WTC11 (cell line): Measurements from ENCODE around the gene ANKRD17. TPM values are rescaled to one million over a fixed set of nuclear protein-coding genes. Genes with fewer than 3 reads are reported as not detected.

Experiments
- ATAC-seq: fragments of 200-7000 bp; cut with Tn5 transposase; 2 replicates; pipeline ENCODE4 v1.10.0; 2021; ENCODE audit warnings: mild to moderate bottlenecking, moderate library complexity
- Bru-seq: library from RNA; stranded (reverse); fragments of 400-500 nt; gene quantifications from one replicate; lab custom pipeline; 2021; lab: Mats Ljungman, UMichigan
- CTCF ChIA-PET: fragments of 300-600 bp; sonication (Branson Sonifier 250); formaldehyde crosslinking; loops from one replicate; lab custom pipeline; 2021; ENCODE audit warnings: antibody characterized with exemption; lab: Charles Lee
- POLR2A ChIA-PET: fragments of 350-600 bp; sonication (Branson Sonifier 250); formaldehyde crosslinking; loops from one replicate; lab custom pipeline; 2021; ENCODE audit warnings: antibody characterized with exemption; lab: Charles Lee
- DNase-seq: peaks from one replicate; pipeline ENCODE4 v3.0.0; 2021; ENCODE audit warnings: low spot score
- H3K27ac Mint-ChIP-seq: 2 replicates; pipeline ENCODE4 v1.8.0; 2021; ENCODE audit warnings: mixed read lengths
- H3K27me3 Mint-ChIP-seq: 2 replicates; pipeline ENCODE4 v1.8.0; 2021; ENCODE audit warnings: low read depth, mild to moderate bottlenecking, moderate library complexity, mixed read lengths
- H3K36me3 Mint-ChIP-seq: 2 replicates; pipeline ENCODE4 v1.8.0; 2021; ENCODE audit warnings: mixed read lengths
- H3K4me1 Mint-ChIP-seq: 2 replicates; pipeline ENCODE4 v1.8.0; 2022; ENCODE audit warnings: mixed read lengths
- H3K4me3 Mint-ChIP-seq: 2 replicates; pipeline ENCODE4 v1.8.0; 2021; ENCODE audit warnings: mild to moderate bottlenecking, moderate library complexity, mixed read lengths
- H3K9me3 Mint-ChIP-seq: 2 replicates; pipeline ENCODE4 v1.8.0; 2021; ENCODE audit warnings: mixed read lengths
- CREB1 ChIP-seq: sonication (generic); formaldehyde crosslinking; IDR thresholded peaks from 2 replicates; pipeline ENCODE4 v1.8.0; 2023; ENCODE audit warnings: mild to moderate bottlenecking, missing genetic modification reagents
- CREM ChIP-seq: sonication (generic); formaldehyde crosslinking; IDR thresholded peaks from 2 replicates; pipeline ENCODE4 v1.8.1; 2022; ENCODE audit warnings: mild to moderate bottlenecking, missing genetic modification reagents, moderate library complexity
- CTCF ChIP-seq: fragments of 200-600 bp; IDR thresholded peaks from 2 replicates; pipeline ENCODE4 v1.8.0; 2022; ENCODE audit warnings: antibody characterized with exemption
- E2F4 ChIP-seq: sonication (generic); formaldehyde crosslinking; IDR thresholded peaks from 2 replicates; pipeline ENCODE4 v1.8.1; 2022; ENCODE audit warnings: low read depth, mild to moderate bottlenecking, moderate library complexity, missing genetic modification reagents, borderline replicate concordance
- ETV6 ChIP-seq: sonication (generic); formaldehyde crosslinking; IDR thresholded peaks from 2 replicates; pipeline ENCODE4 v1.8.1; 2022; ENCODE audit warnings: mild to moderate bottlenecking, missing genetic modification reagents
- FOXK1 ChIP-seq: sonication (generic); formaldehyde crosslinking; IDR thresholded peaks from 2 replicates; pipeline ENCODE4 v1.8.0; 2022; ENCODE audit warnings: mild to moderate bottlenecking, moderate library complexity, missing genetic modification reagents
- FOXP1 ChIP-seq: sonication (generic); formaldehyde crosslinking; IDR thresholded peaks from 2 replicates; pipeline ENCODE4 v1.8.0; 2022; ENCODE audit warnings: missing genetic modification reagents, mild to moderate bottlenecking, moderate library complexity, borderline replicate concordance
- GABPB1 ChIP-seq: sonication (generic); formaldehyde crosslinking; IDR thresholded peaks from 2 replicates; pipeline ENCODE4 v1.8.1; 2023; ENCODE audit warnings: mild to moderate bottlenecking, missing genetic modification reagents
- HMGA2 ChIP-seq: fragments of 250-450 bp; sonication (Bioruptor Pico); IDR thresholded peaks from 2 replicates; pipeline ENCODE4 v1.4.0; 2021; ENCODE audit warnings: mild to moderate bottlenecking, moderate library complexity
- MYBL2 ChIP-seq: sonication (generic); formaldehyde crosslinking; IDR thresholded peaks from 2 replicates; pipeline ENCODE4 v1.8.1; 2023; ENCODE audit warnings: mild to moderate bottlenecking, moderate library complexity, missing genetic modification reagents
- PREB ChIP-seq: sonication (generic); formaldehyde crosslinking; IDR thresholded peaks from 2 replicates; pipeline ENCODE4 v1.8.1; 2022; ENCODE audit warnings: mild to moderate bottlenecking, missing genetic modification reagents, moderate library complexity, borderline replicate concordance
- RELA ChIP-seq: sonication (generic); formaldehyde crosslinking; IDR thresholded peaks from 2 replicates; pipeline ENCODE4 v1.8.1; 2022; ENCODE audit warnings: missing genetic modification reagents, mild to moderate bottlenecking, borderline replicate concordance
- RORB ChIP-seq: fragments of 250-450 bp; sonication (Bioruptor Pico); IDR thresholded peaks from 2 replicates; pipeline ENCODE4 v1.9.0; 2021; ENCODE audit warnings: mild to moderate bottlenecking
- SP1 ChIP-seq: sonication (generic); formaldehyde crosslinking; conservative IDR thresholded peaks from 2 replicates; pipeline ENCODE4 v1.8.1; 2022; ENCODE audit warnings: missing genetic modification reagents
- TEAD1 ChIP-seq: sonication (generic); formaldehyde crosslinking; IDR thresholded peaks from 2 replicates; pipeline ENCODE4 v1.8.0; 2022; ENCODE audit warnings: mild to moderate bottlenecking, missing genetic modification reagents
- USF2 ChIP-seq: sonication (generic); formaldehyde crosslinking; IDR thresholded peaks from 2 replicates; pipeline ENCODE4 v1.8.1; 2023; ENCODE audit warnings: mild to moderate bottlenecking, missing genetic modification reagents, moderate library complexity
- ZBTB21 ChIP-seq: sonication (generic); formaldehyde crosslinking; IDR thresholded peaks from 2 replicates; pipeline ENCODE4 v1.8.1; 2023; ENCODE audit warnings: mild to moderate bottlenecking, missing genetic modification reagents, borderline replicate concordance
- ZMAT4 ChIP-seq: fragments of 250-450 bp; sonication (Bioruptor Pico); IDR thresholded peaks from 2 replicates; pipeline ENCODE4 v1.9.0; 2021; ENCODE audit warnings: mild to moderate bottlenecking
- ZNF121 ChIP-seq: sonication (generic); formaldehyde crosslinking; IDR thresholded peaks from 2 replicates; pipeline ENCODE4 v1.8.0; 2023; ENCODE audit warnings: missing genetic modification reagents
- long read RNA-seq, 3 experiments: library from RNA in 1 of 3; library from capped mRNA in 1 of 3; library from polyadenylated mRNA in 1 of 3; unstranded in 2 of 3; stranded (forward) in 1 of 3; transcript quantifications; one replicate each; pipeline ENCODE4 v2.0.0, GENCODE V29; 2021
- total RNA-seq: library from RNA; stranded (reverse); gene quantifications from 3 replicates; pipeline ENCODE4 v1.2.3, GENCODE V29; 2021
- TF ChIP-seq, protein P1 (sequence below): sonication (generic); formaldehyde crosslinking; IDR thresholded peaks from 2 replicates; pipeline ENCODE4 v1.8.0; 2022; ENCODE audit warnings: mild to moderate bottlenecking, missing genetic modification reagents
- TF ChIP-seq, protein P2 (sequence below): fragments of 250-450 bp; sonication (Bioruptor Pico); IDR thresholded peaks from 2 replicates; pipeline ENCODE4 v1.9.0; 2021; ENCODE audit warnings: mild to moderate bottlenecking, borderline replicate concordance

Gene ANKRD17
- 66.9 to 76.0 TPM (median 71.0 TPM) in 3 replicates for total RNA-seq
- percentile 94 among the genes with signal in this experiment for Bru-seq, nascent RNA
- long read RNA-seq, experiment 1, full-length matches to known transcripts: 55 of 220 reads
- long read RNA-seq, experiment 1, partial matches to known transcripts: 112 of 220 reads
- long read RNA-seq, experiment 1, other reads (novel, unspliced or antisense): 53 of 220 reads
- long read RNA-seq, experiment 2, partial matches to known transcripts: 39 of 70 reads
- long read RNA-seq, experiment 2, other reads (novel, unspliced or antisense): 31 of 70 reads
- long read RNA-seq, experiment 3, partial matches to known transcripts: 1 of 1 reads
- long read RNA-seq, experiment 3, other reads (novel, unspliced or antisense): 0 of 1 reads

DNA sequence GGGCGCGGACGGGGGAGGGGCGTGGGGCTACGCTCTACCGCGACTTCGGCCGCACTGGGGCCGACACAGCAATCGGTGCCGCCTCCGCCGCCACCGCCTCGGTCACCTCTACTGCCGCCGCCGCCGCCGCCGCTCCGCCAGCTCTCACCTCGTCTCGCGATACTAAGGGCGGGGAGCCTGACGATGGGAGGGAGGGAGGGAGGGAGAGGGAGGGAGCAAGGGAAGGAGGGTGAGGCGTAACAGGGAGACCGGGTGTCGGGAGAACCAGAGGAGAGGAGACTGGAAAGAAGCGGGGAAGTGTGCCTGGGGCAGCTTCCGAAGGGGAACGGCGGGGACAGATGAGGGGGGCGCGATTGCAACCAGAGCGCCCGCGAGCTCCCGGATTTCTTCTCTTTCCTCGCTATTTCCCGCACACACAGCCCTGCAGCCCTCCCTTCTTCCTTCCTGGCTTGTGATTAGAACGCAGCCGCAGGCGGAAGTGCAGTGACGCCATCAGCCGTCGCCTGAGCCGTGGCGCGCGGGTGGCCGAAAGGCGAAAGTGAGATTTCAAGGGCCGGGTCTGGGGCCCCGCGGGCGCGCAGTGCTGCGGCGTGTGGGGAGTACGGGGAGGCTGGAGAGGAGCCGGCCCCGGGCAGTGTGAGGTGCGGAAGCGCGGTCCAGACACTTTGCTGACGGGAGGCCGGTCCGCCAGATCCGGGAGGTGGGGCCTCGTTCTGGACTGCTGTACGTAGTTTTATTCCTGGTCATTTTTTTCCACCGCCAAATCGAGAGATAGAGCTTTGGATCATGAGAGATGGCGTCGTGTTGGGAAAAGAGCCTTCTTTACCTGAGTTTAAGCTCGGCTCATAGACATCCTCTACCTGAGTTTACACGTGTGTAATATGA, at the start of gene ANKRD17:
ANKRD17 (minus strand) TSS at position 113 of the 885 bp plus-strand sequence. CDS start 130 bp downstream, outside the sequence.
- peak; percentile 93 for DNase-seq
- Mint-ChIP-seq H3K9me3 (no peaks in the 10 kb centered on the region), H3K4me3 (peak within 1 kb of the TSS; percentile 99), H3K4me1 (peaks cover 32% of the 10 kb centered on the region), H3K27ac (peak within 1 kb of the TSS; percentile 99), H3K36me3 (peaks cover 9% of the 10 kb centered on the region; the same call in 1 of the 2 replicates), H3K27me3 (no peaks in the 10 kb centered on the region)
- ATAC-seq: peak; percentile 75
- ChIA-PET CTCF (interaction anchor here (0.6 to 2.8 kb wide), 7 partner anchors 13 to 923 kb away, joined by 3 to 12 read pairs (median 3); no protein-coding TSS in a partner anchor), POLR2A (interaction anchor here (0.6 to 0.9 kb wide), 3 partner anchors 14 to 1494 kb away, joined by 3 read pairs; no protein-coding TSS in a partner anchor)
- 0 out of 2 replicates have a peak, but pooled peaks have one; percentile 37 for TF ChIP-seq RELA
- peak; percentile 74 for TF ChIP-seq TEAD1 (CRISPR knock-in tag)
- no peak for TF ChIP-seq CTCF
- TF ChIP-seq E2F4 (CRISPR knock-in tag): no peak
- peak; percentile 42; the same call in 1 of the 2 replicates for TF ChIP-seq ZMAT4 (CRISPR knock-in tag)
- 0 out of 2 replicates have a peak, but pooled peaks have one; percentile 28 for TF ChIP-seq PREB
- TF ChIP-seq CREM (CRISPR knock-in tag): peak; percentile 97
- peak; percentile 95 for TF ChIP-seq ETV6 (CRISPR knock-in tag)
- no peak for TF ChIP-seq ZNF121 (CRISPR knock-in tag)
- TF ChIP-seq CREB1 (CRISPR knock-in tag): 0 out of 2 replicates have a peak, but pooled peaks have one; percentile 57
- TF ChIP-seq RORB: no peak
- peak; percentile 41 for TF ChIP-seq USF2 (CRISPR knock-in tag)
- TF ChIP-seq FOXP1: peak; percentile 63; the same call in 1 of the 2 replicates
- TF ChIP-seq GABPB1 (CRISPR knock-in tag): peak; percentile 73
- peak; percentile 36; the same call in 1 of the 2 replicates for TF ChIP-seq HMGA2 (CRISPR knock-in tag)
- TF ChIP-seq, protein P1, sequence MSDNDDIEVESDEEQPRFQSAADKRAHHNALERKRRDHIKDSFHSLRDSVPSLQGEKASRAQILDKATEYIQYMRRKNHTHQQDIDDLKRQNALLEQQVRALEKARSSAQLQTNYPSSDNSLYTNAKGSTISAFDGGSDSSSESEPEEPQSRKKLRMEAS (CRISPR knock-in tag): peak; percentile 80
- peak; percentile 72 for TF ChIP-seq FOXK1 (CRISPR knock-in tag)
- peak; percentile 74 for TF ChIP-seq SP1 (CRISPR knock-in tag)
- peak; percentile 56; the same call in 1 of the 2 replicates for TF ChIP-seq MYBL2 (CRISPR knock-in tag)
- 0 out of 2 replicates have a peak, but pooled peaks have one; percentile 12 for TF ChIP-seq ZBTB21
- TF ChIP-seq, protein P2, sequence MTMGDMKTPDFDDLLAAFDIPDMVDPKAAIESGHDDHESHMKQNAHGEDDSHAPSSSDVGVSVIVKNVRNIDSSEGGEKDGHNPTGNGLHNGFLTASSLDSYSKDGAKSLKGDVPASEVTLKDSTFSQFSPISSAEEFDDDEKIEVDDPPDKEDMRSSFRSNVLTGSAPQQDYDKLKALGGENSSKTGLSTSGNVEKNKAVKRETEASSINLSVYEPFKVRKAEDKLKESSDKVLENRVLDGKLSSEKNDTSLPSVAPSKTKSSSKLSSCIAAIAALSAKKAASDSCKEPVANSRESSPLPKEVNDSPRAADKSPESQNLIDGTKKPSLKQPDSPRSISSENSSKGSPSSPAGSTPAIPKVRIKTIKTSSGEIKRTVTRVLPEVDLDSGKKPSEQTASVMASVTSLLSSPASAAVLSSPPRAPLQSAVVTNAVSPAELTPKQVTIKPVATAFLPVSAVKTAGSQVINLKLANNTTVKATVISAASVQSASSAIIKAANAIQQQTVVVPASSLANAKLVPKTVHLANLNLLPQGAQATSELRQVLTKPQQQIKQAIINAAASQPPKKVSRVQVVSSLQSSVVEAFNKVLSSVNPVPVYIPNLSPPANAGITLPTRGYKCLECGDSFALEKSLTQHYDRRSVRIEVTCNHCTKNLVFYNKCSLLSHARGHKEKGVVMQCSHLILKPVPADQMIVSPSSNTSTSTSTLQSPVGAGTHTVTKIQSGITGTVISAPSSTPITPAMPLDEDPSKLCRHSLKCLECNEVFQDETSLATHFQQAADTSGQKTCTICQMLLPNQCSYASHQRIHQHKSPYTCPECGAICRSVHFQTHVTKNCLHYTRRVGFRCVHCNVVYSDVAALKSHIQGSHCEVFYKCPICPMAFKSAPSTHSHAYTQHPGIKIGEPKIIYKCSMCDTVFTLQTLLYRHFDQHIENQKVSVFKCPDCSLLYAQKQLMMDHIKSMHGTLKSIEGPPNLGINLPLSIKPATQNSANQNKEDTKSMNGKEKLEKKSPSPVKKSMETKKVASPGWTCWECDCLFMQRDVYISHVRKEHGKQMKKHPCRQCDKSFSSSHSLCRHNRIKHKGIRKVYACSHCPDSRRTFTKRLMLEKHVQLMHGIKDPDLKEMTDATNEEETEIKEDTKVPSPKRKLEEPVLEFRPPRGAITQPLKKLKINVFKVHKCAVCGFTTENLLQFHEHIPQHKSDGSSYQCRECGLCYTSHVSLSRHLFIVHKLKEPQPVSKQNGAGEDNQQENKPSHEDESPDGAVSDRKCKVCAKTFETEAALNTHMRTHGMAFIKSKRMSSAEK (CRISPR knock-in tag): no peak
